Chondrocyte (in vitro differentiated cells): ENCODE measurements around the gene GABARAPL1. TPM values are rescaled to one million over a fixed set of nuclear protein-coding genes. Genes with fewer than 3 reads are reported as not detected.
A peak's percentile ranks its signal among the peaks of the same experiment; 100 is the strongest.

ENCODE experiments used
- DNase-seq: peaks from one replicate; pipeline ENCODE4 v3.0.0; 2021; ENCODE audit warnings: mixed read lengths, low spot score
- H3K27ac Mint-ChIP-seq: one replicate; pipeline ENCODE4 v1.8.0; 2021; ENCODE audit warnings: mild to moderate bottlenecking, moderate library complexity, mixed read lengths; ENCODE audit not compliant: unreplicated experiment
- H3K27me3 Mint-ChIP-seq: 2 replicates; pipeline ENCODE4 v1.8.0; 2021; ENCODE audit warnings: low read depth, mixed read lengths
- H3K36me3 Mint-ChIP-seq: 2 replicates; pipeline ENCODE4 v1.8.0; 2021; ENCODE audit warnings: low read depth, mixed read lengths
- H3K4me1 Mint-ChIP-seq: 2 replicates; pipeline ENCODE4 v1.8.0; 2021; ENCODE audit warnings: low read depth, mild to moderate bottlenecking, mixed read lengths
- H3K4me3 Mint-ChIP-seq: one replicate; pipeline ENCODE4 v1.8.0; 2021; ENCODE audit warnings: mild to moderate bottlenecking, moderate library complexity, mixed read lengths; ENCODE audit not compliant: unreplicated experiment
- H3K9me3 Mint-ChIP-seq: 2 replicates; pipeline ENCODE4 v1.8.0; 2021; ENCODE audit warnings: low read depth, mixed read lengths
- CTCF ChIP-seq: fragments of 200-600 bp; sonication (generic); IDR thresholded peaks from 2 replicates; pipeline ENCODE4 v1.5.0; 2021; ENCODE audit warnings: antibody characterized with exemption, mild to moderate bottlenecking, moderate library complexity
- long read RNA-seq: library from polyadenylated mRNA; stranded (forward); transcript quantifications from one replicate; pipeline ENCODE4 v2.0.0, GENCODE V29; 2021
- total RNA-seq: library from RNA; stranded (reverse); gene quantifications from 3 replicates; pipeline ENCODE4 v1.2.1, GENCODE V29; 2021

GABARAPL1 gene
- 41.6 to 53.0 TPM (median 47.7 TPM) in 3 replicates for total RNA-seq
- long read RNA-seq, transcript GABARAPL1-201 (4 exons, 1,957 nt): major isoform, 10 of 18 reads
- long read RNA-seq, partial matches to known transcripts: 1 of 18 reads
- long read RNA-seq, other reads (novel, unspliced or antisense): 7 of 18 reads

GRCh38 chr12:10212739-10213131 is at the start of gene GABARAPL1:
GABARAPL1 (plus strand) TSS chr12:10212877; CDS start chr12:10213130, 253 bp downstream.
- H3K27ac Mint-ChIP-seq: peak within 1 kb of the TSS; percentile 96
- H3K27me3 Mint-ChIP-seq: no peaks in the 10 kb centered on the region
- H3K4me1 Mint-ChIP-seq: peaks cover 25% of the 10 kb centered on the region
- no peak for TF ChIP-seq CTCF
- no peaks in the 10 kb centered on the region for H3K36me3 Mint-ChIP-seq
- no peaks in the 10 kb centered on the region for H3K9me3 Mint-ChIP-seq
- H3K4me3 Mint-ChIP-seq: peak within 1 kb of the TSS; percentile 97
- DNase-seq: no peak

- no peak for DNase-seq
- Mint-ChIP-seq H3K27me3 (no peaks in the 10 kb centered on the region), H3K4me1 (no peaks in the 10 kb centered on the region), H3K36me3 (no peaks in the 10 kb centered on the region), H3K9me3 (no peaks in the 10 kb centered on the region), H3K27ac (no peak overlapping the region), H3K4me3 (no peak overlapping the region)
- TF ChIP-seq CTCF: no peak
Measured at GRCh38 chr12:10163084-10163483, 49.6 kb upstream of the GABARAPL1 start.

DNA sequence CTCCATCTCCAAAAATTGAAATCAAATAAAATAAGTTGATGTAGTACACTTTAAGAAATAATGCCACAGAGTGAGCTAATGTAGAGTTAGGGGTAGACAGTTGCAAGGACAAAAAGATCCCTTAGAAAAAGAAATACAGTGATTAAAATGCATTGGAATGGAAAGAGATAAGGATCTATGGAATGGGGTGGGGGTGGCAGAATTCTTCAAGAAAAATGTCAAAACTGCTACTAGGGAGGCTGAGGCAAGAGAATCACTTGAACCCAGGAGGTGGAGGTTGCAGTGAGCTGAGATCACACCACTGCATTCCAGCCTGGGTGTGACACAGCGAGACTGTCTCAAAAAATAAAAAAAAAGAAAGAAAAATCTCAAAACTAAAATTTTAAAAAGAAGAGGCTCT is 47.3 kb upstream of the GABARAPL1 start:
- H3K4me3 Mint-ChIP-seq: no peak overlapping the region
- no peak overlapping the region for H3K27ac Mint-ChIP-seq
- H3K9me3 Mint-ChIP-seq: no peaks in the 10 kb centered on the region
- peaks cover 7% of the 10 kb centered on the region for H3K4me1 Mint-ChIP-seq
- no peaks in the 10 kb centered on the region for H3K36me3 Mint-ChIP-seq
- DNase-seq: no peak
- H3K27me3 Mint-ChIP-seq: no peaks in the 10 kb centered on the region
- TF ChIP-seq CTCF: no peak

GRCh38 chr12:10167599-10167998 is 45.1 kb upstream of the GABARAPL1 start:
- no peak overlapping the region for H3K27ac Mint-ChIP-seq
- peaks cover 7% of the 10 kb centered on the region for H3K4me1 Mint-ChIP-seq
- H3K27me3 Mint-ChIP-seq: no peaks in the 10 kb centered on the region
- no peak overlapping the region for H3K4me3 Mint-ChIP-seq
- H3K36me3 Mint-ChIP-seq: no peaks in the 10 kb centered on the region
- TF ChIP-seq CTCF: no peak
- no peak for DNase-seq
- no peaks in the 10 kb centered on the region for H3K9me3 Mint-ChIP-seq

GRCh38 chr12:10169104-10169503 is 43.6 kb upstream of the GABARAPL1 start:
- H3K27ac Mint-ChIP-seq: no peak overlapping the region
- DNase-seq: no peak
- H3K36me3 Mint-ChIP-seq: no peaks in the 10 kb centered on the region
- no peak for TF ChIP-seq CTCF
- peaks cover 7% of the 10 kb centered on the region for H3K4me1 Mint-ChIP-seq
- H3K4me3 Mint-ChIP-seq: no peak overlapping the region
- no peaks in the 10 kb centered on the region for H3K9me3 Mint-ChIP-seq
- no peaks in the 10 kb centered on the region for H3K27me3 Mint-ChIP-seq
